Cardiac muscle cell (in vitro differentiated cells and primary cell): ENCODE measurements around the gene TRIM41. TPM values are rescaled to one million over a fixed set of nuclear protein-coding genes. Genes with fewer than 3 reads are reported as not detected.

Experiments used
- DNase-seq, 2 donors: peaks; one replicate each; pipeline versions ENCODE4 v3.0.0 to v3.0.0-alpha.2; 2010 to 2017; ENCODE audit warnings: low read depth in 1 of 2, low spot score in 1 of 2
- H3K27ac ChIP-seq: fragments of 200-600 bp; sonication (generic); 2 replicates; pipeline ENCODE4 v1.5.1; 2016
- H3K27me3 ChIP-seq: fragments of 200-600 bp; sonication (generic); 2 replicates; pipeline ENCODE4 v1.6.0; 2016; ENCODE audit warnings: control low read depth
- H3K36me3 ChIP-seq: fragments of 200-600 bp; sonication (generic); 2 replicates; pipeline ENCODE4 v1.5.1; 2016; ENCODE audit warnings: control low read depth
- H3K4me1 ChIP-seq: fragments of 200-600 bp; sonication (generic); 2 replicates; pipeline ENCODE4 v1.8.1; 2017; ENCODE audit warnings: low read depth, mild to moderate bottlenecking, mixed run types
- H3K4me3 ChIP-seq: fragments of 200-600 bp; sonication (generic); 2 replicates; pipeline ENCODE4 v1.5.1; 2016; ENCODE audit warnings: mild to moderate bottlenecking
- H3K9me3 ChIP-seq: fragments of 200-600 bp; sonication (generic); 2 replicates; pipeline ENCODE4 v1.5.1; 2017; ENCODE audit warnings: low read depth, mild to moderate bottlenecking, control low read depth
- CTCF ChIP-seq: IDR thresholded peaks from 2 replicates; pipeline ENCODE4 v1.5.1; 2012; ENCODE audit warnings: low read depth, mild to moderate bottlenecking, low read length
- polyA plus RNA-seq: library from polyadenylated mRNA; unstranded; fragments of >200 nt; fragmentation: Nextera tagmentation; extraction: Ambion mirVana; gene quantifications from 2 replicates; pipeline ENCODE4 v1.2.1, GENCODE V29; 2016
- total RNA-seq: library from RNA; depleted of rRNA; stranded (reverse); fragments of >200 nt; gene quantifications from 2 replicates; pipeline ENCODE4 v1.2.3, GENCODE V29; 2016

TRIM41 gene
- total and polyA plus RNA-seq, 2 experiments from 2014 or later = 5.4 to 30.1 TPM

GRCh38 chr5:181191526-181192336 lies 31.4 kb upstream of the TRIM41 start:
- Histone ChIP-seq H3K4me3 (peak overlapping the region; percentile 69), H3K27me3 (peaks cover 15% of the 10 kb centered on the region), H3K4me1 (peaks cover 6% of the 10 kb centered on the region), H3K36me3 (no peaks in the 10 kb centered on the region), H3K9me3 (no peaks in the 10 kb centered on the region), H3K27ac (peak overlapping the region; percentile 74)
- peak; percentile 94 to 97 for DNase-seq
- peak; percentile 7 for TF ChIP-seq CTCF

GRCh38 chr5:181192337-181193046 lies 30.6 kb upstream of the TRIM41 start:
- TF ChIP-seq CTCF = no peak
- Histone ChIP-seq H3K27me3 (peaks cover 15% of the 10 kb centered on the region), H3K36me3 (no peaks in the 10 kb centered on the region), H3K4me1 (peaks cover 6% of the 10 kb centered on the region), H3K9me3 (no peaks in the 10 kb centered on the region), H3K4me3 (peak overlapping the region; percentile 69), H3K27ac (no peak overlapping the region)
- no peak for DNase-seq

- no peak for DNase-seq
- H3K4me3 ChIP-seq = no peak overlapping the region
- H3K27me3 ChIP-seq = peaks cover 15% of the 10 kb centered on the region
- H3K36me3 ChIP-seq = no peaks in the 10 kb centered on the region
- H3K27ac ChIP-seq = no peak overlapping the region
- no peak for TF ChIP-seq CTCF
- no peaks in the 10 kb centered on the region for H3K9me3 ChIP-seq
- H3K4me1 ChIP-seq = peaks cover 6% of the 10 kb centered on the region
Observed at GRCh38 chr5:181193656-181194055, 29.4 kb upstream of the TRIM41 start.

- Histone ChIP-seq H3K27ac (no peak overlapping the region), H3K4me3 (no peak overlapping the region), H3K27me3 (peaks cover 23% of the 10 kb centered on the region), H3K9me3 (no peaks in the 10 kb centered on the region), H3K36me3 (no peaks in the 10 kb centered on the region), H3K4me1 (peaks cover 6% of the 10 kb centered on the region)
- DNase-seq = peak in 1 of 2 donors; percentile 84
- no peak for TF ChIP-seq CTCF
Observed at GRCh38 chr5:181194489-181195248, 28.4 kb upstream of the TRIM41 start.

- no peaks in the 10 kb centered on the region for H3K36me3 ChIP-seq
- peaks cover 23% of the 10 kb centered on the region for H3K27me3 ChIP-seq
- TF ChIP-seq CTCF = no peak
- no peaks in the 10 kb centered on the region for H3K9me3 ChIP-seq
- H3K27ac ChIP-seq = no peak overlapping the region
- no peak overlapping the region for H3K4me3 ChIP-seq
- peaks cover 6% of the 10 kb centered on the region for H3K4me1 ChIP-seq
- DNase-seq = no peak
Observed at GRCh38 chr5:181195249-181195761, 27.8 kb upstream of the TRIM41 start.
